ENCODE data around the gene OLFML2A. TPM values are rescaled to one million over a fixed set of nuclear protein-coding genes. Genes with fewer than 3 reads are reported as not detected.

The OLFML2A gene
- total and polyA plus RNA-seq, 2 of the 13 experiments (the other 11 are each of a cell fraction or from before 2014, with no cell fraction given): 0.01 to 0.02 TPM

DNA sequence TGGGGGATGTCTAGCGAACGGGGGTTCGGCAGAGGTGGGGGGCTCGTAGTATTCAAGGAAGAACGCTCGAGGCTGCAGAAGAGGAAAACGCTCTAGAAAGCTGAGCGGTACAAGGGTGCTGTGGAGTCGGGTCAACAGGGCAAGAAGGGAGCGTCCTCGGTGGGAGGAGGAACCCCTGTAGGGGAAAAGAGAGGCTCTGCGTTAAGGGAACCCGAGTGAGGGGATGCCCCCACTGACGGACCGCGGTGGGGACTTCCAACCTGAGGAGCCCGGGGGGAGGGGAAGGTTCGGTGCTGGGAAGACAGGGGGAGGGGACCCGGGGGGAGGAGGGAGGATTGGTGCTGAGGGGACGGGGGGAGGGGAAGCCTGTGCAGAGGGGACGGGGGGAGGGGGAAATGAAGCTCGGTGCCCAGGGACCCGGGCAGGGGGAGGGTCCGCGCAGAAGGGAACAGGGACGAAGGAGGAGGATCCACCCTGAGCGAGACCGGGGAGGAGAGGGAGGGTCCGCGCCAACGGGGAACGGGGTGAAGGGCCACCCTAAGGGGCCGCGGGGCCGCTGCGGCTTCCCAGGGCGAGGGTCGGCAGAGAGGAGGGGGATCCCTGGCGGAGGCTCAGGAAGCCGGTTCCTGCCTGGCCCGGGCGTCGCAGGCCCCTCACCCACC is 6.4 kb upstream of the OLFML2A start (continued):
- TF ChIP-seq ZNF281 (CRISPR knock-in tag; IDR thresholded peaks at IDR 0.05; ENCODE audit: borderline replicate concordance) (peak; percentile 50; the same call in 1 of the 2 replicates), BRD4 (CRISPR knock-in tag; IDR thresholded peaks at IDR 0.05) (no peak), TMF1 (CRISPR knock-in tag; IDR thresholded peaks at IDR 0.05; ENCODE audit: low read depth) (0 out of 2 replicates have a peak, but pooled peaks have one; percentile 23), SAP130 (CRISPR knock-in tag; IDR thresholded peaks at IDR 0.05; ENCODE audit: low read depth) (no peak), ZNF564 (CRISPR knock-in tag; IDR thresholded peaks at IDR 0.05) (no peak), ZFAT (CRISPR knock-in tag; conservative IDR thresholded peaks at IDR 0.05) (no peak), MEIS2 (CRISPR knock-in tag; IDR thresholded peaks at IDR 0.05) (no peak), ETV5 (CRISPR knock-in tag; IDR thresholded peaks at IDR 0.05; ENCODE audit: borderline replicate concordance) (no peak), NPAS2 (CRISPR knock-in tag; IDR thresholded peaks at IDR 0.05; ENCODE audit: borderline replicate concordance) (no peak), ZNF446 (CRISPR knock-in tag; IDR thresholded peaks at IDR 0.05) (no peak), SP1 (IDR thresholded peaks at IDR 0.05) (no peak), SP1 (CRISPR knock-in tag; IDR thresholded peaks at IDR 0.05) (no peak), ZNF792 (CRISPR knock-in tag; IDR thresholded peaks at IDR 0.05) (no peak), U2AF2 (IDR thresholded peaks at IDR 0.05; ENCODE audit: low read depth, low read length) (no peak), ZNF547 (CRISPR knock-in tag; IDR thresholded peaks at IDR 0.05) (no peak), SP2 (CRISPR knock-in tag; IDR thresholded peaks at IDR 0.05) (no peak), SIN3A (IDR thresholded peaks at IDR 0.05; ENCODE audit: borderline replicate concordance, low read depth, low read length) (peak; percentile 50; the same call in 1 of the 2 replicates), CHD2 (IDR thresholded peaks at IDR 0.05; ENCODE audit: low read depth, low read length) (0 out of 2 replicates have a peak, but pooled peaks have one; percentile 35), ZNF768 (CRISPR knock-in tag; IDR thresholded peaks at IDR 0.05) (peak; percentile 30; the same call in 1 of the 2 replicates)
- TF ChIP-seq, protein P1, sequence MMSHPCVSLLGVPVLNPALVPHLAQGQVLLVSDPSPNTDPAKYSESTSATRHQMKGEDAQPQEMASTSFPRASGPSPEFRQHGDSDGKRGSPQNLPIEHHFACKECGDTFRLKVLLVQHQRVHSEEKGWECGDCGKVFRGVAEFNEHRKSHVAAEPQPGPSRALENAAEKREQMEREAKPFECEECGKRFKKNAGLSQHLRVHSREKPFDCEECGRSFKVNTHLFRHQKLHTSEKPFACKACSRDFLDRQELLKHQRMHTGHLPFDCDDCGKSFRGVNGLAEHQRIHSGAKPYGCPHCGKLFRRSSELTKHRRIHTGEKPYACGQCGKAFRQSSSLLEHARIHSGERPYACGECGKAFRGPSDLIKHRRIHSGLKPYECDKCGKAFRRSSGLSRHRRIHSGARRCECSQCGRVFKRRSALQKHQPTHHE (CRISPR knock-in tag; IDR thresholded peaks at IDR 0.05; ENCODE audit: borderline replicate concordance): no peak
- TF ChIP-seq, protein P2, sequence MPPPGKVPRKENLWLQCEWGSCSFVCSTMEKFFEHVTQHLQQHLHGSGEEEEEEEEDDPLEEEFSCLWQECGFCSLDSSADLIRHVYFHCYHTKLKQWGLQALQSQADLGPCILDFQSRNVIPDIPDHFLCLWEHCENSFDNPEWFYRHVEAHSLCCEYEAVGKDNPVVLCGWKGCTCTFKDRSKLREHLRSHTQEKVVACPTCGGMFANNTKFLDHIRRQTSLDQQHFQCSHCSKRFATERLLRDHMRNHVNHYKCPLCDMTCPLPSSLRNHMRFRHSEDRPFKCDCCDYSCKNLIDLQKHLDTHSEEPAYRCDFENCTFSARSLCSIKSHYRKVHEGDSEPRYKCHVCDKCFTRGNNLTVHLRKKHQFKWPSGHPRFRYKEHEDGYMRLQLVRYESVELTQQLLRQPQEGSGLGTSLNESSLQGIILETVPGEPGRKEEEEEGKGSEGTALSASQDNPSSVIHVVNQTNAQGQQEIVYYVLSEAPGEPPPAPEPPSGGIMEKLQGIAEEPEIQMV (CRISPR knock-in tag; IDR thresholded peaks at IDR 0.05; ENCODE audit: low read depth): peak; percentile 100
- TF ChIP-seq, protein P3, sequence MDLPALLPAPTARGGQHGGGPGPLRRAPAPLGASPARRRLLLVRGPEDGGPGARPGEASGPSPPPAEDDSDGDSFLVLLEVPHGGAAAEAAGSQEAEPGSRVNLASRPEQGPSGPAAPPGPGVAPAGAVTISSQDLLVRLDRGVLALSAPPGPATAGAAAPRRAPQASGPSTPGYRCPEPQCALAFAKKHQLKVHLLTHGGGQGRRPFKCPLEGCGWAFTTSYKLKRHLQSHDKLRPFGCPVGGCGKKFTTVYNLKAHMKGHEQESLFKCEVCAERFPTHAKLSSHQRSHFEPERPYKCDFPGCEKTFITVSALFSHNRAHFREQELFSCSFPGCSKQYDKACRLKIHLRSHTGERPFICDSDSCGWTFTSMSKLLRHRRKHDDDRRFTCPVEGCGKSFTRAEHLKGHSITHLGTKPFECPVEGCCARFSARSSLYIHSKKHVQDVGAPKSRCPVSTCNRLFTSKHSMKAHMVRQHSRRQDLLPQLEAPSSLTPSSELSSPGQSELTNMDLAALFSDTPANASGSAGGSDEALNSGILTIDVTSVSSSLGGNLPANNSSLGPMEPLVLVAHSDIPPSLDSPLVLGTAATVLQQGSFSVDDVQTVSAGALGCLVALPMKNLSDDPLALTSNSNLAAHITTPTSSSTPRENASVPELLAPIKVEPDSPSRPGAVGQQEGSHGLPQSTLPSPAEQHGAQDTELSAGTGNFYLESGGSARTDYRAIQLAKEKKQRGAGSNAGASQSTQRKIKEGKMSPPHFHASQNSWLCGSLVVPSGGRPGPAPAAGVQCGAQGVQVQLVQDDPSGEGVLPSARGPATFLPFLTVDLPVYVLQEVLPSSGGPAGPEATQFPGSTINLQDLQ (CRISPR knock-in tag; IDR thresholded peaks at IDR 0.05): 0 out of 2 replicates have a peak, but pooled peaks have one; percentile 5
- TF ChIP-seq, protein P4, sequence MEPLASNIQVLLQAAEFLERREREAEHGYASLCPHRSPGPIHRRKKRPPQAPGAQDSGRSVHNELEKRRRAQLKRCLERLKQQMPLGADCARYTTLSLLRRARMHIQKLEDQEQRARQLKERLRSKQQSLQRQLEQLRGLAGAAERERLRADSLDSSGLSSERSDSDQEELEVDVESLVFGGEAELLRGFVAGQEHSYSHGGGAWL (CRISPR knock-in tag; IDR thresholded peaks at IDR 0.05): 0 out of 2 replicates have a peak, but pooled peaks have one; percentile 56

All from HepG2 (cell line).